Kidney epithelial cell (primary cell): Measurements from ENCODE around the gene MIAT. TPM values are rescaled to one million over a fixed set of nuclear protein-coding genes. Genes with fewer than 3 reads are reported as not detected.
"Not testable (repeated sequence)": the region's sequence is repeated elsewhere in the genome, so short reads cannot be mapped to it uniquely, and the experiment has no call there.

Experiments
- DNase-seq: peaks from one replicate; pipeline ENCODE4 v3.0.0-alpha.2; 2010; ENCODE audit warnings: low read depth
- H3K27me3 ChIP-seq: 2 replicates; pipeline ENCODE4 v1.6.0; 2011; ENCODE audit warnings: low read length; ENCODE audit not compliant: control insufficient read depth, insufficient read depth
- H3K36me3 ChIP-seq: 2 replicates; pipeline ENCODE4 v1.5.1; 2011; ENCODE audit warnings: low read length; ENCODE audit not compliant: control insufficient read depth, insufficient read depth
- H3K4me3 ChIP-seq: 2 replicates; pipeline ENCODE4 v1.5.1; 2011; ENCODE audit warnings: low read depth, mild to moderate bottlenecking, control low read depth, low read length
- CTCF ChIP-seq: IDR thresholded peaks from 2 replicates; pipeline ENCODE4 v1.5.1; 2011; ENCODE audit warnings: mild to moderate bottlenecking, moderate library complexity, low read length, control low read depth, inconsistent platforms; ENCODE audit not compliant: insufficient read depth, poor library complexity, severe bottlenecking
- total RNA-seq: library from RNA; depleted of rRNA; stranded (reverse); fragments of >200 nt; gene quantifications from 2 replicates; pipeline ENCODE4 v1.2.3, GENCODE V29; 2015

MIAT gene
- total RNA-seq, 1 donor from 2014 or later: 0.50 TPM

- Histone ChIP-seq H3K4me3 (no peak overlapping the region), H3K36me3 (no peaks in the 10 kb centered on the region)
- no peak for DNase-seq
Measured at GRCh38 chr22:26700462-26700861, 43.1 kb downstream of the MIAT start.

DNA sequence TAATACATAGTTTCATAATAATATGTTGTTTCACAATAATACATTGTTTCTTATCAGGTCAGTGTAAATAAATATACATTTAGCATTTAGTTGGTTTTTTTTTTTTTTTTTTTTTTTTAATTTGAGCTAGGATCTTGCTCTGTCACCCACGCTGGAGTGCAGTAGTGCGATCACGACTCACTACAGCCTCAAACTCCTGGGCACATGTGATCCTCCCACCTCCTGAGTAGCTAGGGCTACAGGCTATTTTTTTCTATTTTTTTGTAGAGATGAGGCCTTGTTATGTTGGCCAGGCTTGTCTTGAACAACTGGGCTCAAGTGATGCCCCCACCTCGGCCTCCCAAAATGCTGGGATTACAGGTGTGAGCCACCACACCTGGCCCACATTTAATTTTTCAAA is 43.5 kb downstream of the MIAT start:
- DNase-seq: no peak
- no peaks in the 10 kb centered on the region for H3K36me3 ChIP-seq
- H3K4me3 ChIP-seq: no peak overlapping the region
- H3K27me3 ChIP-seq: no peaks in the 10 kb centered on the region
- no peak for TF ChIP-seq CTCF

More at GRCh38 chr22:26700462-26700861, 43.1 kb downstream of the MIAT start:
- H3K27me3 ChIP-seq: no peaks in the 10 kb centered on the region
- no peak for TF ChIP-seq CTCF

DNA sequence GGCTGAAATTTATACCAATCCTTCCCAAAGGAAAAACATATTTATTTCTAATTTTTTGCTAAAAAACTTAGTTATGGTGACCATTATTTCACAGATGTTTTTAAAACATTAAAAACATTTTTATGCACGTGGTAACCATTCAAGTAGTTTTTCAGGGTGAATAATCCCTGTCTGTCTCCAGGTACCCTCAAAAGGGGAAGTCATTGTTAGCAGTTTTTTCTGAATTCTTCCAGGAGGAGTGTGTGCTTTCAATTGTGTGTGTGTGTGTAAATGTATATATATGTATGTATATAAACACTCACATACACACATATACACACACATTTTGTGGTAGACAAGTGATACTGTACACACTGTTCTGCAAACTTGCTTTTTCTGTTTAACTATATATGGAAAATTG is 43.9 kb downstream of the MIAT start:
- no peaks in the 10 kb centered on the region for H3K36me3 ChIP-seq
- TF ChIP-seq CTCF: no peak
- no peaks in the 10 kb centered on the region for H3K27me3 ChIP-seq

DNA sequence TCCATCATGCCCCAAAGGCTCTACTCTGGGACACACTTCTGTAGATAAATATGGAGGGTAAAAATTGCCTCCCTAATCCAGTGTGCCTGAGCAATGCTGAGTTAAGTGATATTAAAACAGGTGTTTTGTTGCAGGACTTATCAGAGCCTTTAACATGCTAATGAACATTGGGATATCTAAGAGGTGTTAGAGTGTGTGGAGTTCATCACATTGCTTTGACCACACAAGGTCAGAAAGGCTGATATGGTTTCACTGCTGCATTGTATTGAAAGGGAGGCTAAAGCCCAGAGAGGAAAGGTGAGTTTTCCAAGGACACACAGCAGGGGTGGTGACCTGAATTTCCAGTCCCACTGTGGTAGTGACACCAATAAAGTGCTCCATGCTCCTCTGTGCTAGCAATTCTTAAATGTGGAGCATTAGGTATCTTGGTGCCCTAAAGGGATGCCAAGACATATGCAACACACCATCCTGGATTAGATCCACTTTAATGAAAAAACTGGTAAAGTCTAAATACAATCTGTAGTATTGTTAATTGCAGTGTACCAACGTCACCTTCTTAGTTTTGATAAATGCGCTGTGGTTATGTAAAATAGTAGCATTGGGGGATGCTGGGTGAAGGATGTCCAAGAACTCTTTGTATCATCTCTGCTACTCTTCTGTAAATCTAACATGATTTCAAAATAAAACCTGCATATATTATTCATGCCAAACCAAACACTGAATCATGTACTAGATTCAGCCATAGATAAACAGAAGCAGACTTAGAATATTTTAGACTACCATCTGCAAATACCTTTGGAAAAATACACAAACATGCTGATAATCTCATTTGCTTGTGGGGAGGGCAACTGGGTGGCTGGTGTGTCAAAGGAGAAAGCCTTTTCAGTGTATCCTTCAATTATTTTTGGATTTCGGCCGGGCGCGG is 45.8 kb downstream of the MIAT start:
- H3K4me3 ChIP-seq: no peak overlapping the region
- DNase-seq: no peak
- no peaks in the 10 kb centered on the region for H3K36me3 ChIP-seq
- TF ChIP-seq CTCF: no peak
- H3K27me3 ChIP-seq: no peaks in the 10 kb centered on the region

More for the DNA sequence above, 43.9 kb downstream of the MIAT start:
- no peak overlapping the region for H3K4me3 ChIP-seq
- no peak for DNase-seq

DNA sequence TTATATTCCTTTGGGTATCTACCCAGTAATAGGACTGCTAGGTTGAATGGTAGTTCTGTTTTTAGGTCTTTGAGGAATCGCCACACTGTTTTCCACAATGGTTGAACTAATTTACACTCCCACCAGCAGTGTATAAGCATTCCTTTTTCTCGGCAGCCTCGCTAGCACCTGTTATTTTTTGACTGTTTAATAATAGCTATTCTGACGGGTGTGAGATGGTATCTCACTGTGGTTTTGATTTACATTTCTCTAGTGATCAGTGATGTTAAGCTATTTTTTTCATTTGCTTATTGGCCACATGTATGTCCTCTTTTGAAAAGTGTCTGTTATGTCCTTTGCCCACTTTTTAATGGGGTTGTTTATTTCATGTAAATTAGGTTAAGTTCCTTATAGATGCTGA is 48.0 kb downstream of the MIAT start:
- H3K27me3 ChIP-seq, H3K36me3 ChIP-seq, H3K4me3 ChIP-seq, DNase-seq: not testable (repeated sequence)

DNA sequence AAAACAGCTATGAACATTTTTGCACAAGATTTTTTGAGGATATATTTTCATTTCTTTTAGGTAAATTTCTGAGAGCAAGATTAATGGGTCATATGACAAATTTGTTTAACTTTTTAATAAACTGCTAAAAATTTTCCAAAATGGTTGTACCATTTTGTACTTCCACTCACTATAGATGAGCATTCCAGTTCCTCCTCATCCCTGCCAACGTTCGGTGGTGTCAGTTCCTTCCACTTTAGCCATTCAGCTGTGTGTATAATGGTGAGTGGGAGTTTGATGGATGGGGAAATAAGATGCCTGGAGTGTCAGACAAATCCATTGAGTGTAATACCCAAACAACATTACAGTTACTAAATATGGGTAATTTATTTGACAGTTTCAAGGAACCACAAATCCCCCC is 49.7 kb downstream of the MIAT start:
- Histone ChIP-seq H3K36me3 (no peaks in the 10 kb centered on the region), H3K4me3 (no peak overlapping the region), H3K27me3 (no peaks in the 10 kb centered on the region)
- TF ChIP-seq CTCF: no peak
- DNase-seq: no peak
